GM10248 (cell line): ENCODE results near the gene TRPM2.

Source experiments
- CTCF ChIA-PET: fragments of 300-600 bp; sonication (Branson Sonifier 250); formaldehyde crosslinking; extraction: SDS; loops from one replicate; lab custom pipeline; 2021; ENCODE audit warnings: antibody characterized with exemption; lab: Yijun Ruan, JAX
- POLR2A ChIA-PET: fragments of 350-650 bp; sonication (Branson Sonifier 250); formaldehyde crosslinking; extraction: SDS; loops from one replicate; lab custom pipeline; 2020; ENCODE audit warnings: antibody characterized with exemption; lab: Yijun Ruan, JAX
- DNase-seq: peaks from one replicate; pipeline ENCODE4 v3.0.0; 2012; ENCODE audit errors: extremely low spot score
- TF ChIP-seq, protein P1 (sequence below): IDR thresholded peaks from 2 replicates; pipeline ENCODE4 v1.5.1; 2012; ENCODE audit warnings: mild to moderate bottlenecking, low read depth; ENCODE audit errors: extremely low read depth, missing control alignments, control extremely low read depth

Gene TRPM2

DNA sequence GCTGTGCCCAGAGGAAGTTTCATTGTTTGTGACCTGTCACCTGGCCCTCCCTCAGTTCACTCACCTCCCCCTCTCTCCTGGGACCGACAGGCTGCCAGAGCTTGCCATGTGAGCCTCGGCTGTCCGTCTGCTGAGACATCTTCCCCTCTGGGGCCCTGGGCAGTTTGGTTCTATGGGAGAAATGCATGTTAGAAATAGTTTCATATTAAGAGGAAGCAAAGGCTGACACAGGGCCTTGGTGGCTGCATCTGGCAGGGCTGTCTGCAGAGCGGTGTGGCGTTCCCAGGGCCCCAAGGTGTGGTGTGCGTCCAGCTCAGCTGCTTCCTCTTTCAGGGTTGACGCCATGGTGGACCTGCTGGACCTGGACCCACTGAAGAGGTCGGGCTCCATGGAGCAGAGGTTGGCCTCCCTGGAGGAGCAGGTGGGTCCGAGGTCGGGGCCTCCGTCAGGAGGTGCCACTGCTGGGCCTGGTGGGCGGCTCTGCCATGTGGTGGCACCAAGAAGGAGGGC lies 69.9 kb downstream of the TRPM2 start:
- POLR2A ChIA-PET, result no interaction called here
- TF ChIP-seq, protein P1, sequence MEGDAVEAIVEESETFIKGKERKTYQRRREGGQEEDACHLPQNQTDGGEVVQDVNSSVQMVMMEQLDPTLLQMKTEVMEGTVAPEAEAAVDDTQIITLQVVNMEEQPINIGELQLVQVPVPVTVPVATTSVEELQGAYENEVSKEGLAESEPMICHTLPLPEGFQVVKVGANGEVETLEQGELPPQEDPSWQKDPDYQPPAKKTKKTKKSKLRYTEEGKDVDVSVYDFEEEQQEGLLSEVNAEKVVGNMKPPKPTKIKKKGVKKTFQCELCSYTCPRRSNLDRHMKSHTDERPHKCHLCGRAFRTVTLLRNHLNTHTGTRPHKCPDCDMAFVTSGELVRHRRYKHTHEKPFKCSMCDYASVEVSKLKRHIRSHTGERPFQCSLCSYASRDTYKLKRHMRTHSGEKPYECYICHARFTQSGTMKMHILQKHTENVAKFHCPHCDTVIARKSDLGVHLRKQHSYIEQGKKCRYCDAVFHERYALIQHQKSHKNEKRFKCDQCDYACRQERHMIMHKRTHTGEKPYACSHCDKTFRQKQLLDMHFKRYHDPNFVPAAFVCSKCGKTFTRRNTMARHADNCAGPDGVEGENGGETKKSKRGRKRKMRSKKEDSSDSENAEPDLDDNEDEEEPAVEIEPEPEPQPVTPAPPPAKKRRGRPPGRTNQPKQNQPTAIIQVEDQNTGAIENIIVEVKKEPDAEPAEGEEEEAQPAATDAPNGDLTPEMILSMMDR, result no peak
- DNase-seq, result no peak
- CTCF ChIA-PET, result no interaction called here

DNA sequence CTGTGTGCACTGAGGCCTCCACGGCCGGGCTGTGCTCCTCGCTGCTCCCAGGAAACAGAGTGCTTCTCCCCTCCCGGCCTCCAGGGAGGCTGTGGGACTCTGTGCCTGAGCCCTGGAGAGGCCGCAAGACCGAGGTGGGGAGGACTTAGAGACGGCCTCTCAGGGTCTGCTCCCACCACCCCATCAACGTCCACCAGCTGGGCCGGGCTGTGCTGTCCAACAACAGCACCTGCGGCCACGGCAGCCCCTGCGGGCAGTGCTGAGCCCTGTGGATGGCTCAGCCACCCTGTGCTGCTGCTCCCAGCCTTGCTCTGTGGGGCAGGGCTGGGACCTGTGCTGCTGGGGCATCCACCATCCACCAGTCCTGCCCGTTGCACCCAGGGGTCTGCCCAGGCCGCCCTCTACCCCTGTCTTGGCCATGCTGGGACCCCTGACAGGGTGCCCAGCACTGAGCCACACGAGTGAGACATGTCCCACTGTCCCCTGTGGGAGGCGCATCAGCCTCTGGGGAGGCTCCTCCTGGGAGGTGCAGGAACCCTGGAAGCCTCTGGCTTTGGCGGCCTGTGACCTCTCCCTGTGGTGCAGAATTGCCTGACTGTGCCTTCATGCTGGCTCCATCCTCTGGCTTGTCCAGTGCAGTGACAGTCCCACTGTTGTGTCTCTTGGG lies 70.7 kb downstream of the TRPM2 start:
- TF ChIP-seq, protein P1, result no peak
- no peak for DNase-seq
- POLR2A ChIA-PET, result no interaction called here
- CTCF ChIA-PET, result no interaction called here

DNA sequence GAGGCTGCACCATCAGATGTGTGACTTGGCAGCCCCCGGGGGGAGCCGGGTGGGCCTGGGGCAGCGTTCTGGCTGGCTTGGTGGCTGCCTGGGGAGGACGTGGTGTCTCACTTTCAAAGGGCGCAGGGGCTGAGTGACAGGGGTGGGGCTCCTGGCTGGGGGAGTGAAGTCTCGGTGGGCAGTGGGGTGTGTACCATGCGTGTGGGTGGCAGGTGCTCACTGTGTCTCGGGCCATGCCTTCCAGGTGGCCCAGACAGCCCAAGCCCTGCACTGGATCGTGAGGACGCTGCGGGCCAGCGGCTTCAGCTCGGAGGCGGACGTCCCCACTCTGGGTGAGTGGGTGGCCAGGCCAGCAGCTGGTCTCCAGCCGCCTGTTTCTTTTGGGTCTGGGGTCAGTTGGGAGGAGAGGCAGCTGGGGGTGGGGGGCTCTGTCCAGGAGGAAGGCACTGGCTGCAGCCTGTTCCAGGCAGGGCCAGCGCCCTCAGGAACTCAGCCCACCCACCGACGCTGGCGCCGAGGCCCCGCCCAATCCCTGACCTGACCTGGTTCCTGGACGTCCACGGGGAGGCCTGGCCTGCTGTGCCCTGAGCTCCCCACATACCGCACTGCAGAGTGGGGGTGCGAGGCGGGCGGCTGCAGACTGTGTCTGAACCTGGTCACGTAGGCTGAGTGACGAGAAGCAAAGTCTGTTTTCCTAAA lies 71.3 kb downstream of the TRPM2 start:
- CTCF ChIA-PET, result no interaction called here
- DNase-seq, result no peak
- POLR2A ChIA-PET, result no interaction called here
- TF ChIP-seq, protein P1, result no peak

DNA sequence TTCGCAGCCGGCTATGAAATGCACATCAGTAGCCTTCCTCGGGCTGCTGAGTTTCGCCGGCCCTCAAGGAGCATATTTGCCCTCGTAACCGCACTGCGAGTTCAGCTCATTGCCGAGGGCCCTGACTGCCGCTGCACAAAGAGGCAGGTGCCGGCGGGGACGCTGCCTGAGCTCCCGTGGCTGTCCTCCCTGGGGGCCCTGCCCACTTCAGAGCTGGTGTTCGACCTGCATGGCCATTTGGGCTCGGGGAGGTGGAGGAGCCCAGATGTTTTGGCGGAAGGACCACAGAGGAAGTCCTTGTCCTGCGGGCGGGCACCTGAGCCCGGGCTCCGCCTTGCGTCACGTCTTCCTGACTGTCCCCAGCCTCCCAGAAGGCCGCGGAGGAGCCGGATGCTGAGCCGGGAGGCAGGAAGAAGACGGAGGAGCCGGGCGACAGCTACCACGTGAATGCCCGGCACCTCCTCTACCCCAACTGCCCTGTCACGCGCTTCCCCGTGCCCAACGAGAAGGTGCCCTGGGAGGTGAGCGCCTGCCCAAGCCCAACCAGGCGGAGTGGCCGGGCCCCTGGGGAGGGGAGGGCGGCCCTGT lies 72.0 kb downstream of the TRPM2 start:
- ChIA-PET POLR2A (no interaction called here), CTCF (no interaction called here)
- TF ChIP-seq, protein P1, result no peak
- DNase-seq, result no peak

DNA sequence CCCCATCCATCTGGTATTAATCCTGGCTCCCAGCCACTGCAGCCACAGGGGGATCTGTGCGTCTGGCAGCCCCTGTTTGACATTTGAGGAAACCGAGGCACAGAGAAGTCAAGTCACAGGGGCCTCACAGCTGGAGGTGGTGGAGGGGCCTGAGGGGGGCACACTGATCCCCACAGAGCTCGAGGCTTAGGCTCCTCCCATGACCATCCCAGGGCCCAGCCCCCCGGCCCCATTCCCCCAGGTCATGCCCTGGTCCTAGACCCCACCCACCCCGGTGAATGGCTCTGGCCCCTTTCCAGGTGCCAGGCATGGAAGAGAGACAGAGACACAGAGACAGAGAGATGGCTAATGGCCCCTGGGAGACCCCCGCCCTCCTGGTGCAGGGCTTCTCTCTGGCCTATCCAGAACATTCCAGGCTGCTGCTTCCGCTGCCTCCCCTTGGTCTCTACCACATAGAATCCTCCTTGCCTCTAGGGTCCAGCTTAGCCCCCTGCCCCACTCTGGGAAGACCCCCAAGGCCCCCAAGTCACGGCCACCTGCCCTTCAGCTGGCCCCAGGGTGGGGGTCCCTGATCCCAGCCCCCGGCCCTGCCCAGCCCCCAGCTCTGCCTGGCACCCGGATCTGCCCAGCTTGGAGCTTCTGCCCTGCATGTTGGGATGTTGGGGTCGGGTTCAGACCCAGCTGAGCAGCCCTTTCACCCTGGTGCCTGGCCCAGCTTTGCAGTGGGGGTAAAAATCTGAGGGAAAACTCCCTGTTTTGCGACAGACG lies 72.7 kb downstream of the TRPM2 start:
- DNase-seq, result no peak
- CTCF ChIA-PET, result no interaction called here
- TF ChIP-seq, protein P1, result no peak
- POLR2A ChIA-PET, result no interaction called here

DNA sequence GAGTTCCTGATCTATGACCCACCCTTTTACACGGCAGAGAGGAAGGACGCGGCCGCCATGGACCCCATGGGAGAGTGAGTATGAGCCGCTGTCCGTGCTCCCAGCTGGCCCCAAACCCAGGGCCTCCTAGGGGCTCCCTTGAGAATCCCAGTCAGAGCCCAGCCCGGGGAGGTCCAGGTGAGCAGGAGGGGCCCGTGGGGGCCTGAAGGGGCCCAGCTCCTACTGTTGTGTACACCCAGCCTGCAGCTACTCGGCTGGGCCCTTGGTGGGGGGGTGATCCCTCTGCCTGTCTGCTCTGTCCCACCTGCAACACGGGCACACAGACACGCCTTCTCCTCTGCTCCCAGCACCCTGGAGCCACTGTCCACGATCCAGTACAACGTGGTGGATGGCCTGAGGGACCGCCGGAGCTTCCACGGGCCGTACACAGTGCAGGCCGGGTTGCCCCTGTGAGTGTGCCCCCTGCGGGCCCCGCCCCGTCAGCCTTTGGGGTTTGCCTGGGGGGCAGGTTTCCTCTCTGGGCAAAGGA lies 73.3 kb downstream of the TRPM2 start:
- TF ChIP-seq, protein P1, result no peak
- DNase-seq, result no peak
- ChIA-PET POLR2A (no interaction called here), CTCF (no interaction called here)
